ENCODE data around the gene PLK2.

DNA sequence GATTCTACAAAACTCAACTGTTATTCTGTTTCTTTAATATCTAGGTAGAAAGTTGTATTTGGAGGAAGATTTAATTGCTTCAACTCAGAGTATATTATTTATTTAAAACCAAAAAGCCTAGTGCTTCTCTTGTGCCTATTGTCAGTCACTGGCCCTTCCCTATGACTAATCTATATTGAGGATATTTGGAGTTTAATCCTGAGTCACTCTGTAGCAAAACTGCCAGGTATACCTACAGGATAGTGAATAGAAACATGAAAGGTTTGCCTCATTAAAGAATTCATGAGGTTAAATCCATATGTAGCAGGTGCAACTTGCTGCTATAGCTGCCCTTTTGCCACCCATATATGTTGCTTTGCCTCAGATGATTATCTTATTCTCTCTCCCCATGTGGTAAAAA, 15.1 kb downstream of the PLK2 start:
- TF ChIP-seq, protein P1, sequence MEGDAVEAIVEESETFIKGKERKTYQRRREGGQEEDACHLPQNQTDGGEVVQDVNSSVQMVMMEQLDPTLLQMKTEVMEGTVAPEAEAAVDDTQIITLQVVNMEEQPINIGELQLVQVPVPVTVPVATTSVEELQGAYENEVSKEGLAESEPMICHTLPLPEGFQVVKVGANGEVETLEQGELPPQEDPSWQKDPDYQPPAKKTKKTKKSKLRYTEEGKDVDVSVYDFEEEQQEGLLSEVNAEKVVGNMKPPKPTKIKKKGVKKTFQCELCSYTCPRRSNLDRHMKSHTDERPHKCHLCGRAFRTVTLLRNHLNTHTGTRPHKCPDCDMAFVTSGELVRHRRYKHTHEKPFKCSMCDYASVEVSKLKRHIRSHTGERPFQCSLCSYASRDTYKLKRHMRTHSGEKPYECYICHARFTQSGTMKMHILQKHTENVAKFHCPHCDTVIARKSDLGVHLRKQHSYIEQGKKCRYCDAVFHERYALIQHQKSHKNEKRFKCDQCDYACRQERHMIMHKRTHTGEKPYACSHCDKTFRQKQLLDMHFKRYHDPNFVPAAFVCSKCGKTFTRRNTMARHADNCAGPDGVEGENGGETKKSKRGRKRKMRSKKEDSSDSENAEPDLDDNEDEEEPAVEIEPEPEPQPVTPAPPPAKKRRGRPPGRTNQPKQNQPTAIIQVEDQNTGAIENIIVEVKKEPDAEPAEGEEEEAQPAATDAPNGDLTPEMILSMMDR (IDR thresholded peaks at IDR 0.05), result no peak
- TF ChIP-seq POLR2A (IDR thresholded peaks at IDR 0.05), result no peak
